ENCODE data around the gene RTN4R. TPM values are rescaled to one million over a fixed set of nuclear protein-coding genes. Genes with fewer than 3 reads are reported as not detected.

The RTN4R gene
- total and polyA plus RNA-seq, 2 of the 8 experiments (the other 6 are each of a cell fraction or from before 2014, with no cell fraction given), result 21.8 to 41.3 TPM

GRCh38 chr22:20260071-20260765, 7.9 kb downstream of the RTN4R start (continued):
- TF ChIP-seq SIN3A (conservative IDR thresholded peaks at IDR 0.05 in 1 of 2, IDR thresholded peaks at IDR 0.05 in 1 of 2; ENCODE audit: low read depth in 1 of 2, low read length in 2 of 2) (no peak), KDM4A (IDR thresholded peaks at IDR 0.05; ENCODE audit: low read depth, low read length, severe bottlenecking) (no peak), JUND (IDR thresholded peaks at IDR 0.05; ENCODE audit: low read length) (no peak), ATF3 (IDR thresholded peaks at IDR 0.05; ENCODE audit: insufficient read depth, low read depth, low read length) (no peak)

All from H1 (cell line).